Measurements from ENCODE around the gene GPC6.

GPC6 gene

DNA sequence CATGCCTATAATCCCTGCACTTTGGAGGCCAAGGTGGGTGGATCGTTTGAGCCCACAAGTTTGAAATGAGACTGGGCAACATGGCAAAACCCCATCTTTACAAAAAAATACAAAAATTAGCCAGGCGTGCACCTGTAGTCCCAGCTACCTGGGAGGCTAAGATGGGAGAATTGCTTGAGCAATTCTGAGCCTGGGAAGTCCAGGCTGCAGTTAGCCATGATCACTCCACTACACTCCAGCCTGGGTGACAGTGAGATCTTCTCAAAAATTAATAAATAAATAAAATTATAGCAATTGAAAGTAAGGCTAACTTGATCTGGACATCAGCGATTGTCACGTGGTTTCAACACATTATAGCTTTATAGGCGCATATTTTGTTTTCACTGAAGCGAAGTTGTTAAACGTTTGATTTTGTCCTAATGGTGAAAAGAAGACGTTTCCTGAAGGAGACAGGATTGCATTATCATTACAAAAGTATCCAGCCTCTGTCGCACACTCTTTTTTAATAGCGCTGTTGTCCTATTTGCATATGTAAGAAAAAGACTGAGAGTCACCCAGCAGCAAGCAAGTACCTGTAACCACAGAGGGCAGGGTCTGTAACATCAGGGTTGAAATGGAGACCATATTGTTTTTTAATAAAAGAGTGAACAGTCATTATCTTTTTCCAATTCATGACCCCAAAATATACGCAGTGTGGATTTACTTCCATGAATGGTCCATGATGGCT is 917.2 kb downstream of the GPC6 start:
- no peak for DNase-seq

DNA sequence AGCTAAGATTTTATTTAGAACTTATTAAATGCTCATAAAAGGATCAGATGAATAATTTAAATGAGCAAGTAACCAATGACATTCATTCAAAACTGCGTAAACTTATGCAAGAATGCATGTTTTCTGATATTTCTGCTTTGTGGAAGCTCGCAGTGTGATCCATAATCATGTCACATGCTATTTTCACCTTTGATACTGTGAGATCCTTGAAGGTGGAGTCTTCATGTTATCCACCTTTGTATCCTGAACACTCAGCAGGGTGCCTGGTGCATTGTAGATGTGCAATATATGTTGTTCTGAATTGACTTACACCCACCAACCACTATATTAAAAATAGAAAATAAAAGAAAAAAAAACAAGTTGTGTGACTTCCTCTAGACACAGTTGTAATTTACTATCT is 919.4 kb downstream of the GPC6 start:
- no peak for DNase-seq

DNA sequence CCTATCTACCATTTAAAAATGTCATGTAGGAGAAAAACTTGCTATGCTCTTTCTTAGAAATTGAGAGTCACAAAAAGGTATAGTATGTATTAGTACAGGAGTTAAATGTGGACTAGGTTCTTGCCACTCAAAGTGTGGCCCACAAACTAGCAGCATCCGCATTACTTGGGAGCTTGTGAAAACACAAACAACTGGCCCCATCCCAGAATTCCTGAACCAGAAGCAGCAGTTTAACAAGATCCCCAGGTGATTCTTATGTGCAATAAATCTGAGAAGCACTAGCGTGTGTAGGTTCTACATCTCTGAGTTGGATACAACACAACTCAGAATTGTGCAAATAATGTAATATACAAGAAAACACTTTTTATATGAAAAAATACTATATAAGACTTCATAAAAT is 927.0 kb downstream of the GPC6 start:
- DNase-seq = no peak

DNA sequence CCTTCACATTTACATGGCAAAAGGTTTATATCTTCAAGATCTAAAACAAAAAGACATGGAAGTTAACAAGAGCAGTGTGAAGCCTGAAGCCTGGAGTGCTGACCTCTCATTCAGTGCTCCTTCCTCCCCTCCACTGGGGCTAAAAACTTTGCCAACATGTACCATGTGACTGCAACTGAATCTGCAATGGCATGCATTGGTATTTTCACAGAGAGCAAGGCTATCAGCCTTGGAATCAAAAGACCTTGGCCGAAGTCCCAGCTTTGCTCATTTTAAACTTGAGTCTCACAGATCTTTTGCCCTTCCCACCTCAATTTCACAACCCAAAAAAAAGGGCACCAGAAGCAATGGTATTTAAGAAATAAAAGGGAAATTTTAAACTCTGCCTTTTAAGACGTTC is 927.8 kb downstream of the GPC6 start:
- DNase-seq = no peak

DNA sequence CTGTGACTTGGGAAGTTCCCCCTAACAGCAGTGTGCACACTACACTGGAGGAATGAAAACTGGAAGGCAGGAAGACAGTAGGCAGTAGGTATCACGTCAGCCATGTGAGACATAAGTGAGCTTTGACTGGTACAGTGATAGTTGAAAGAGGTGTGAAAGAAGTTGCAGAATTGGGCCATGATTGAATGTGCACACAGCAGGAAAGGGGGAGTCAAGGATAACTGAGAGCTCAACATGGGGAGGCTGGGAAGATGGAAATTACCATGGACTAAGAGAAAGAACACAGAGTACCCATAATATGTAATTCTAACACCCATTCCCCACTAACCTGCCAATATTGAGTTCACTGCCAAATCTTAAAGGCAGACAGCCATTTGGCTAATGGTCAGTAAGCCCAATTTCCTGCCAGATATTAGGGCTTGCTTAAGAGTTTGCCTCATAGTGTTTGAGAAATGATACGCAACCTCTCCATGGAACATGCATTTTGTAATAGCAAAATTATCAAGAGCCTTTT is 931.2 kb downstream of the GPC6 start:
- no peak for DNase-seq

DNA sequence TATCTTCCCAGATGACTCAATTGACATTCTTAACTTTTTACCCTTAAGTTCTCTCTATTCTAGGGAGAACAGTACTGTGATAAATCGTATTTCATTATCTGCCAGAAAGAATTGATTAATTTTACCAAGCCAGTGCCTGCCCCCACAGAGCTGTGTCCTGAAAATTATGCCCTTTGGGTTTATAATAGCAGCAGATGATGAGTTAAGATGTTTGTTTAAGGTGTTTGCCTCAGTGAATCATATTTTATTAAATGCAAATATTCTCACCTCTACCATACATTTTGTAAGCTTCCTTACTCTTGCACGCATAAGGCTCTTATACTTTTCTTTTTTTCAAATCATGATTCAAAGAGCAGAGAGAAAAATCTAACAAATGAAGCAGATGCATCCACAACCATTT is 934.3 kb downstream of the GPC6 start:
- no peak for DNase-seq

DNA sequence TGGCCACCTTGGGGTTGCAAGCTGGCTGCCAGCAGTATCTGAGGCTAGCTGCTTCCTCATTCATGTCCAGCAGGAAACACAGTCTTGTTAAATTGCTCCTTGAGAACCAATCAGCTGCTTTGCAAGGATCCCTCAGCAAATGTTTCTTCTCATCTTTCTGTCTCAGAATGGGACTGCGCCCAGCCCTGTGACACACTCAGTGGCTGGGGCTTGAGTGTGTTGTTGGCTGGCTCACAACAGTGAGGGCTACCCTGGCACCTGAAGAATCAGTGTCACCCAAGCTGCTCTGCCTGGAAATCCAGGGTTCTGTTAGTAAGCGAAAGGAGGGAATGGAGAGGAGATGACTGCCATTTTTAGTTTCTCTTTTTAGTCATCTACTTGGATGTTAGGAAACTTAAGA is 935.7 kb downstream of the GPC6 start:
- DNase-seq = no peak

DNA sequence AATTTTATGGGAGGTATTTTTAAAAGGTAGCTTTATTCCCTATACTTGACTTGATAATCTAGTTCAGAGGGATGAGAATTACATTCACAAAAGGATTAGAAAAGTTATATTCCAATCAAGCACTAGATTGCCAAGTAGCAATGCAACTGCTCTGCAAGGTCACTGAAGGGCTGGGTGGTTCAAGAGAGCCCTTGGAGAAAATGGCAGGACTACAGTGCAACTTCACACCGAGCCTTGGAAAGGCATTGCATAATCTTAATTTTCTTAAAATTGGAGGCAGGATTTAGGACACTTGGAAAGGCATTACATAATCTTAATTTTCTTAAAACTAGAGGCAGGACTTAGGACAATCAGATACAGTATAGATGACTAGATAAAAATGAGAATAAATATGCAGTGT is 936.9 kb downstream of the GPC6 start:
- no peak for DNase-seq

DNA sequence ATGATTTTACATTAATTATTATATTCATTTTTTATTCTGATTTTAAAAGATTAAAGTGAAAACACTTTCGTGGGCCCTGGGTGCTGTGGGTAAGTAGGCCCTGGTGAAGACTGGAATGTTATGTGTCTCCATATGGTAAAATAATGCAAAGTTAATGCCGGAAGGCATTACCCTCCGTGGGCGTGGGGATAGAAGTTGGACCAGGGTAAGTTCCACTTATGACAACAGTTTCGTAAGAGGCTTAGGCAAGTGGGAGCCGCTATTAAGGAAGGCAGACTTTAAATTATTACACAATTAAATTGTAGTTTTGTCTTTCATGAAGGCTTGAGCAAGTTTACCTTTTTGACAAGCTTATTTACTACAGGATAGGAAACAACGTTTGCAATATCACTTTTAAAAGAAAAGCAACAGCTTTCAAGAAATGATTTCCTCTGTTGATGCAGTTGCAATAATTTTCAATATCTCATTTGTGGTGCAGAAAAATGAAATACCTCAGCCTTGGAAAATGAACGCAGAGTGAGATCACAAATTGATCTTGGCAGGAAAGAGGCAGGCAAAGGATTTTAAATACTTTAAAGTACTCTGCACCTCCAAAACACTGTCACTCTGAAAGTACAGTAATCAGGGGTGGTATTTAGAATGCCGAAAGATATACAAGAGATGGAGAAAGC is 942.3 kb downstream of the GPC6 start:
- DNase-seq = no peak

DNA sequence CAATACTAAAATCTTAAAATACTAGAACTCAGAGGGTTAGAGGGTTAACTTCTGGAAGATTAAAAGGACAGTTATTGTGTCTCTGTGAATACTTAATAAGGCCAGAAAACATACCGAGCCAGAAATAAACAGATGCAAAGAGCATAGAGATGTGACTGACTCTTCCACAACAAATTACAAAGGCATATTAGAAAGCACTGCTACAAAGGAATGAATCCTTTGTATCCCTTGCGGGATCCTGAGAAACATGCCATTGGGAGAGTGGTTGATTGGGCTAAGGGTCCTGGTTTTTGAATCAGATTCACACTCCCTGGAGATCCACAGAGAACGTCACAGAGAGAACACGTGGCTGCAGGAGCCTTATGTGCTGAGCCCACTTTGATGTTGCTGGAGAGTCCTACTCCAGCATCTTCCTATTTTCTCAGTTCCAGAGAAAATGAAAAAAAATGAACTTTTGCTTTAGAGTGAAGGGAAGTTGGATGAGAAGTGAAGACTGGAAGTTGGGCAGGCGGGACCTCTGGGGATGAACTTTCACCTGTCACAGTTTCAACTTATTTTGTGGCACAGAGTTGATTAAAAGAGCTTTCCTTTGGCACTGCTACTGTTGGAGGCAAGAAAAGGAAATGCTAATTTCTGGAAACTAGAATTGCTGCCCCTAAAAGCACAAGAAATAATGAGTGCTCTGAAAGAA is 943.0 kb downstream of the GPC6 start:
- DNase-seq = no peak

DNA sequence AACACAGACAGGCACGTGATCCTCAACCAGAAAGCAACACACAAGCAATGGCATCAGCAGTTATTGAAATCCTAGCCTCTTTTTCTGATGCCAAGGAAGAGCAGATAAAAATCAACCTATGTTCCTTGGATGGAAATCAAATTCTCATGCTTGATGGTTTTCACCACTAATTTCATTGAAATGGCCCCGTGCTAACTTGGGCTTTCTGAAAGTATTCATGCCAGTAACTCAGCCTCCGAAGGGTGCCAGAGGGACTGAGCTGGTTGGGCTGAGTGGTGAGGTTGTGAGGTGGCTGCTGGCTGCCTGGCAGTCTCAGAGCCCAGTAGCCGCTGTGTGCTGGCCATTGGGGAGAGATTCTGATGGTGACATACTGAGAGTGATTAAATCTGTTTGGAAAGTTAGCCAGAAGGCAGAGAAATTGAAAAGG is 943.6 kb downstream of the GPC6 start:
- no peak for DNase-seq

DNA sequence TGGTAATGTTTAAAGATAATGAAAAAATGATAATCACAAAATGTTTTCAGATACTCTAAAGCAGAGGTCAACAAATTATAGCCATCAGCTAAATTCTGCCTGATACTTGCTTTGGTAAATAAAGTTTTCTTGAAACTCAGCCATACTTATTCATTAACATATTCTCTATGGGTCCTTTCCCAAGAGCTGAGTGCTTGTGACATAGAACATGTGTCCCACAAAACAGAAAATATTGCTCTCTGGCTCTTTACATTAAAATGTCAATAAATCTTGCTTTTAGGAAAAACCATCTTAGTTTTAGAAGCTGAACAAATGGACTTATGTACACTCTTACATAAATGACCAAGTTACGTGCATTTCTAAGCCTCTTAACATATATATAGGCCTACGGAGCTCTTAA is 945.8 kb downstream of the GPC6 start:
- DNase-seq = no peak

DNA sequence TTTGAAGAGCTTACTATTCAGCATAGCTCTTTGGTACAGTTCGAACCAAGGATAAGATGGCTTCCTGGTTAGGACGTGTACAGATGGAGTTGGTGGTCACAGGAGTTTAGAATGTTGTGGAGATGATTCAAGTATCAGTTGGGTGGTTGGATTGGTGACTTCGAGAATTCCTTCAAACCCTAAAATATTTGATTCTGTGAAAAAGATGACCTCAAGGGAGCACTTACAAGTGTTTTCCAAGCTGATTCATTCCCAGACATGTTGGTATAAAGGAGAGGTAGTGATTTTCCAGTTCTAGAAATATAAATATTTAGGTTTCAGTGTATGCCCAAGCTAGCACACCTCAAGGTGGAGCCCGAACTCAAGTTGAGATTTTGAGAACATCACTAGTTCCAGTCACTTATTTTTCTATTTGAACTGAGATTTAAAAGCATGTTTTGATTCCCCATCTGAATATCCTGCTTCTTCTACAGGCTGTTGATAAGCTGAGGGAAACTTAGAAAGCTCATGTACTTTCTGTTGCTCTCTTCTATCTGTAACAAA is 946.8 kb downstream of the GPC6 start:
- no peak for DNase-seq

DNA sequence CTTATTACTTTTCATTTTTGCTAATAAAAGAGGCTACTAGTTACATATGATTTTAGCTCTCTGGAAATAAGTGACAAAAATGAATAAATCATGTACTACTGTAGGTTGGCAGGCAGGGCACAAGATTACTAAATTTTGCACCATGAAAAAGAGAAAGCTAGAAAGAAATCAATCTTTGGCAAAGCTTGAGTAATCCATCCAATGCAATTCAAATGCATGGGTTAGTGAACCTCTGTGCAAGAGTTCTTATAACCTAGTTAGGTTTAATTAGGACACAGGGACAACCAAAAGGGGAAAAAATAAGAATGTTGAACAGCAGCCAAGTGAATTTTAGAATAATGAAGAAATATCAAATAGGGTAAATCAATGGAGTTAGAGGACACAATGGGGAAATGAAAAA is 947.4 kb downstream of the GPC6 start:
- no peak for DNase-seq

DNA sequence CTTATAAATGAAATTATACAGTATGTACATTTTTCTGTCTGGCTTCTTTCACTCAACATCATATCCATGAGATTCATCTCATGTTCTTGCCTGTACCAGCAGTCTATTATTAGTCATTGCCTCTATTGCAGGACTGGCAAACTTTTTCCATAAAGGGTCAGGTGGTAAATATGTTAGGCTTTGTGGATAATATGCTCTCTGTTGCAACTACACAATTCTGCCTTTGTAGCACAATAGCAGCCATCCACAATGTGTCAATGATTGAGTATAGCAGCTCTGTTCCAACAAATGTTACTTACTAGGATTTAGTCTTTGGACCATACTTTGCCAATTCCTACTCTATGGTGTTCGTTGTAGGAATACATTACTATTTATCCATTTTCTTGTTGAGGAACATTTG is 948.5 kb downstream of the GPC6 start:
- DNase-seq = no peak

DNA sequence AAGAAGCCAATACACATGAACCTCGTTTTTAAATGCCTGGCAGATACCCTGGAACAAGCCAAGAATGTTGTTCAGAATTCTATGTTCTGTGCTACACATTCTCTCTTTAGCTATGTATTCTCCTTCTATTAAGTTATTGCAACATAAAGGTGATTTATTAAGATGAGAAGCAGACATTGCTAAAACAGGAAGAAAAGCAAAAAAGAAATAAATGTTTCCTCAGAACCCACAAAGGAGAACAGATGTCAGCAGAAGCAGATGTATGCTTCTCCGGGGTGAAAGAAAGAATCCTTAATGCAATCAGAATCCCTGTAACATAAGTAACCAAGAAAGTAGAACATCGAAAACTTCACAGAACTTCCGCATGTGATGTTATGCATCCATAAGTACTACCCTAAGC is 950.0 kb downstream of the GPC6 start:
- DNase-seq = no peak

DNA sequence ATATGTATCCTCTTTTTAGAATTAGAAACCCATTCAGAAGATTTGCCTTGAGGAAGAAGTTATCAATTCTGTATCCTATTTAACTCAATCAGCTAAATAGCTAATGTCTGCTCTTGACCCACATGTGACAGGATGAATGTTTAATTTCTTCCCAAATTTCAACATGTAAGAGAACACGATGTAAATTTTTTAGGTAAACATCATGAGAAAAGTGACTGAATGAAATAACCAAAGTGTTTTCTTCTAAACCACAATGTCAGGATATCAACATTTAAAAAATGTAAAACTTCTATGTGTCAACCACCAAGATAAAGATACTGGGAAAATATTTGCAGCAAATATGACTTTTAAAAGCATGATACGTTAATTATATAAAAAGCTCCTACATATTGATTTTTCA is 950.4 kb downstream of the GPC6 start:
- DNase-seq = no peak

DNA sequence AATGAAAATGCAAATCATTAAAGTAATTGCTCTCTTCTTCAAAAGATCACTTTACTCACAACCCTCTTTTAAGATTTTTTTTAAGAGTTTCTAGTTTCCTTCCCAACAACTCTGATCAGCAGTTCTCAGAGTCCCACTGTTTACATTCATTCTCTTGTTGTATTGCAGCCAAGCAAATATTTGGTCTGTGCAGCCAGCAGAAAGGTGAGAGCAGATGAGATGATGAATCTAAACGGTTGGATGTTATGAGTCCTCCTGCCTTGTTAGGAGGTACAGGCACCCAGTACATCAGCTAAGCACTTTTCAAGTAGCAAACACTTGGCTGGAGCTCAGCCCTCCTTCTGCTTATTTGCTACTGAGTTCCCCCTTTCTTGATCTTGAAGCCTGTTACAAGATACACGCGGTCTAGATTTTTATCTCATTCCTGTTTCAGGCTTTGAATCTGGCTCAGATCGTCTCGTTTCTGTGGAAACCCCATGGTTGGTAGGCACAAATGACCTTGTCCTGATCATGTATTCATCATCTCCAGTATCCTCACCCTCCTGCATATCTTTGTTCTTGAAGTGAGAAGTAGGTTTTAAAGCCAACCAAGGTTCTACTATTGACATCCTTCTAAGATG is 952.1 kb downstream of the GPC6 start:
- DNase-seq = no peak

DNA sequence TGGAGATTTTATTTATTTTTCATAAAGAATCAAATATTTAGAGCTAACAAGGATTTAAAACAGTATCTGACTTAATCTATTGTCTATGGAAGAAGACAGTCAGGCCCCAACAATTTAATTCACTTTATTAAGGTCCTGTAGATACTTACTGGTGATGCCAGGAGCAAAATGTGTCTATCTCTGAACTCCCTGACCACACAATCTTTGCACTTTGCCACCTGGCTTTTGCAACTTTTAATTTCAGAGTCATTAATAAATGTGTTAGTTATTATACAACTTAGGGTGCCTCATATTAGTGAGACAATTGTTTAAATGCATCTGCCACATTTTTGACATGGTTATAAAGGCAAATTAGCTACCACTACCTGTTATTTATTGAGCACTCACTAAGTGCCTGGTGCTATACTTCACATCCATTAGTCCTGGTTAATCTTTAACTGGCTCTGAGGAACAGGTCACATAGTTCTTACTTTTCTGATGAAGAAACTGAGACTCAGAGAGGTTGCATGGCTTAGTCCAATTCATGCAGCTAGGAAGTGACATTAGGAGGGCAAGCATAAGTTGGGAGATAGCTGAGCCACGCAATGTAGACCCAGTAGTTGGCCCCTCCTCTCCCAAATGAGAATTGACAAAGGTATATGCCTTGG is 955.0 kb downstream of the GPC6 start:
- DNase-seq = no peak

DNA sequence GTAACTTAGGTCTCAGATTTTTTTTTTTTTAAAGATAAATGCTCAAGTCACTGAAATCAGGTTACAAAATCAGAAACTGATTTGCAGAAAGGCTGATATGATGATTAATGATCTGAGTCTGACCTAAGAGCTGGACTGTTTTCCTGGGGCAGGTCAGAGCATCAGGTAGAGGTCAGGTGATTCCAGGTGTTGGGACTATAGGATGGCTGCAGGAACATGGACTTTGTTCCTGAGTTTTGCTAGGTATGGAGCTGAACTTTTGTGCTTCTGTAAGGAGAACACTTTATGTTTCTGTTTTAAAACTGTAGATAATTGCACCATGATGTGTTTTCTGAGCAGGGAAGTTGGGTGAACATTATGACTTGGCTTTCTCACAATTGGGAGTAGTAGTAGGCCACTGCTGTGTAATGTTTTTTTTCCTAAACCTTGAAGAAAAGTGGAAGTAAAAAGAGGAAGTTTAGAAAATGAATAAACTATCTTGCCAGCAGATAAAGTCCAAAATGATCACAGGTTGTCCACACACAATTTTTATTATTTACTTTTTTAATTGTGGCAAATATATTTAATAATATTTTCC is 955.7 kb downstream of the GPC6 start:
- no peak for DNase-seq

DNA sequence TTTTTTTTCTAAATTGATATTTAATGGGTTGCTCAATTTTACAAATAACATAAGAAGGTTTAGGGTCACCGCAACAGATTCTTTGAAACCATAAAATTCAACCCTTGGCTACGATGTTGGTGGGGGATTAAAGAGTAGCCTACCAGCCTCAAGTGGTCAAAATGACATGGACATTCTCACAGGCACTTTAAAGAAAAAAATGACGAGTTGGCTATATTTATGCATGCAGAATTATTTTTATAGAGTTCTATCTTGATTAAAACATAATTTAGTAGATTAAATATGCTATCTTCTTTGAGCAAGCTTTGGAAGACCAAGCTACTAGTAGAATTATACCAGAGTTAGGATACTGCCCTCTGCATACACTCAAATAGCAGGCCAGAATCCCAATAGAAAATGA is 959.9 kb downstream of the GPC6 start:
- no peak for DNase-seq

DNA sequence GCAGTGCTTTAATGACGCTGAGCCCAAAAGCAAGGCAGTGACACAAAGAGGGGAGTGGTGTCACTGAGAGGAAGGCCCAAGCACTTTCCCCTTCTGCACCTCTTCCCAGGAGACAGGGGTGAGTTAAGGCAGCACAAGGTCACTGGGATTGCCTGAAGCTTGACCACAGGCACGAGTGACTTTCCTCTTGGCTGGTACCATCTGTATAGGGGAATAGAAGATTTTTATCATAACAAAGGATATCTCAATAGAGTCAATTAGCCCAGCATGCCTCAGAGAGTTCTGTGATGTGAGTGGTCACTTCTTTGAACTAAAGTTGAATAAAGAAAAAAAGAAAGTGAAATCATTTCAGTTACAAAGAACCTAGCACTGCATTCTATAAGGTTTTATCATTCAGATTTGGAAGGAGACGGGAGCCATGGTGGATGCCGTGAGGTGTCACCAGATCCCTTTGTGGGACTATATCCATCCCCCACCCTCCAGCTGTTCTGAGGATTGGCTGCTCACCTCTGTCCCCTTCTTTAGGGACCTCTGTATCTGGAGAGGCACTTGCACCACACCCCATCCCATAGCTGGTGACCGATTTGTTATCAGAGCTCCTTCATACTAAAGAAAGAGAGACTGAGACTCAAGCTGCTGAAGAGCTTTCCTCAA is 961.7 kb downstream of the GPC6 start:
- no peak for DNase-seq
